K562 (cell line): Measurements from ENCODE around the gene SLC9A2.

Experiments
- BCLAF1 ChIP-seq, 2 experiments: fragments of 450-650 bp in 1 of 2; IDR thresholded peaks; 2 replicates each; pipeline ENCODE4 v1.6.1; 2011 to 2017; ENCODE audit warnings: low read depth in 2 of 2, antibody characterized with exemption in 1 of 2, borderline replicate concordance in 1 of 2, low read length in 1 of 2, mild to moderate bottlenecking in 1 of 2, mixed read lengths in 1 of 2; ENCODE audit not compliant: control insufficient read depth in 1 of 2
- PRDM10 ChIP-seq: fragments of 450-650 bp; IDR thresholded peaks from 2 replicates; pipeline ENCODE4 v1.6.1; 2018; ENCODE audit not compliant: partially characterized antibody
- USF1 ChIP-seq: sonication (generic); formaldehyde crosslinking; IDR thresholded peaks from 2 replicates; pipeline ENCODE4 v1.9.0; 2022; ENCODE audit warnings: mild to moderate bottlenecking, missing genetic modification reagents
- ZBTB7A ChIP-seq: IDR thresholded peaks from 2 replicates; pipeline ENCODE4 v1.6.1; 2011; ENCODE audit warnings: low read depth, mild to moderate bottlenecking, low read length, moderate library complexity, borderline replicate concordance; ENCODE audit not compliant: control insufficient read depth

- no peak for TF ChIP-seq ZBTB7A
- no peak for TF ChIP-seq PRDM10
- no peak for TF ChIP-seq USF1 (CRISPR knock-in tag)
- no peak for TF ChIP-seq BCLAF1 (IDR thresholded peaks at IDR 0.05; ENCODE audit: borderline replicate concordance in 1 of 2, control insufficient read depth in 1 of 2, low read depth in 2 of 2, low read length in 1 of 2)
Observed at GRCh38 chr2:102735416-102736109, 116.2 kb downstream of the SLC9A2 start.
